MM.1S (cell line): ENCODE results near the gene GATB.

ENCODE experiments used
- DNase-seq: peaks from one replicate; pipeline ENCODE4 v3.0.0-alpha.2; 2015
- H2AFZ ChIP-seq: fragments of 300-600 bp; sonication (generic); 2 replicates; pipeline ENCODE4 v1.6.0; 2016; ENCODE audit warnings: antibody characterized with exemption, low read length
- H3F3A ChIP-seq: fragments of 300-600 bp; sonication (generic); 2 replicates; pipeline ENCODE4 v1.6.1; 2016; ENCODE audit warnings: mild to moderate bottlenecking, antibody characterized with exemption, low read length, moderate library complexity, mixed read lengths; ENCODE audit not compliant: insufficient read depth
- H3K27ac ChIP-seq: fragments of 300-600 bp; sonication (generic); 2 replicates; pipeline ENCODE4 v1.5.1; 2016; ENCODE audit warnings: mild to moderate bottlenecking, low read length
- H3K27me3 ChIP-seq: fragments of 300-600 bp; sonication (generic); replicated peaks from 2 replicates; pipeline ENCODE4 v1.6.0; 2016; ENCODE audit warnings: low read length; ENCODE audit not compliant: insufficient read depth
- H3K36me3 ChIP-seq: fragments of 300-600 bp; sonication (generic); replicated peaks from 2 replicates; pipeline ENCODE4 v1.6.1; 2016; ENCODE audit warnings: mild to moderate bottlenecking, low read length, mixed read lengths; ENCODE audit not compliant: insufficient read depth
- H3K4me1 ChIP-seq: fragments of 300-600 bp; sonication (generic); 2 replicates; pipeline ENCODE4 v1.6.1; 2016; ENCODE audit warnings: low read length, mixed read lengths
- H3K4me2 ChIP-seq: fragments of 300-600 bp; sonication (generic); 2 replicates; pipeline ENCODE4 v1.6.0; 2016; ENCODE audit warnings: low read depth, low read length
- H3K4me3 ChIP-seq: fragments of 300-600 bp; sonication (generic); 2 replicates; pipeline ENCODE4 v1.5.1; 2016; ENCODE audit warnings: low read length, mixed read lengths
- H3K79me2 ChIP-seq: fragments of 300-600 bp; sonication (generic); 2 replicates; pipeline ENCODE4 v1.6.1; 2016; ENCODE audit warnings: mixed run types, low read length, mixed read lengths
- H3K9ac ChIP-seq: fragments of 300-600 bp; sonication (generic); 2 replicates; pipeline ENCODE4 v1.6.1; 2016; ENCODE audit warnings: low read length, mixed read lengths
- H3K9me2 ChIP-seq: fragments of 300-600 bp; sonication (generic); replicated peaks from 2 replicates; pipeline ENCODE4 v1.6.1; 2016; ENCODE audit warnings: mild to moderate bottlenecking, low read length, mixed read lengths; ENCODE audit not compliant: insufficient read depth
- H3K9me3 ChIP-seq: fragments of 300-600 bp; sonication (generic); replicated peaks from 2 replicates; pipeline ENCODE4 v1.6.1; 2016; ENCODE audit warnings: mild to moderate bottlenecking, low read length, mixed read lengths; ENCODE audit not compliant: insufficient read depth
- H4K20me1 ChIP-seq: fragments of 300-600 bp; sonication (generic); 2 replicates; pipeline ENCODE4 v1.6.1; 2016; ENCODE audit warnings: mild to moderate bottlenecking, low read length, moderate library complexity, mixed read lengths; ENCODE audit not compliant: insufficient read depth
- CTCF ChIP-seq: fragments of 300-600 bp; sonication (generic); IDR thresholded peaks from 2 replicates; pipeline ENCODE4 v1.5.1; 2016; ENCODE audit warnings: antibody characterized with exemption, low read length, mixed read lengths
- EZH2 ChIP-seq: fragments of 300-600 bp; sonication (generic); optimal IDR thresholded peaks from 2 replicates; pipeline ENCODE3; 2017; ENCODE audit warnings: low read depth, mild to moderate bottlenecking, antibody characterized with exemption, low read length, mixed read lengths
- EZH2phosphoT487 ChIP-seq: fragments of 300-600 bp; sonication (generic); IDR thresholded peaks from 2 replicates; pipeline ENCODE4 v1.6.1; 2018; ENCODE audit warnings: antibody characterized with exemption, low read length

The GATB gene

GRCh38 chr4:151702256-151702655 is 58.6 kb downstream of the GATB start:
- Histone ChIP-seq H3K9me3 (no peaks in the 10 kb centered on the region), H3K4me1 (no peaks in the 10 kb centered on the region), H3F3A (no peaks in the 10 kb centered on the region), H3K79me2 (no peaks in the 10 kb centered on the region), H3K27ac (no peak overlapping the region), H3K9me2 (no peaks in the 10 kb centered on the region), H3K4me3 (no peak overlapping the region), H3K36me3 (no peaks in the 10 kb centered on the region), H3K4me2 (no peak overlapping the region), H3K27me3 (no peaks in the 10 kb centered on the region), H4K20me1 (no peaks in the 10 kb centered on the region), H2AFZ (no peak overlapping the region), H3K9ac (no peak overlapping the region)
- DNase-seq: no peak
- TF ChIP-seq CTCF: no peak
- no peak for TF ChIP-seq EZH2
- TF ChIP-seq EZH2phosphoT487: no peak

- Histone ChIP-seq H3K4me2 (no peak overlapping the region), H3K4me3 (no peak overlapping the region), H3K36me3 (no peaks in the 10 kb centered on the region), H3K27ac (no peak overlapping the region), H4K20me1 (no peaks in the 10 kb centered on the region), H3K9me3 (no peaks in the 10 kb centered on the region), H3K27me3 (no peaks in the 10 kb centered on the region), H3K9ac (no peak overlapping the region), H3F3A (no peaks in the 10 kb centered on the region), H3K4me1 (no peaks in the 10 kb centered on the region), H2AFZ (no peak overlapping the region), H3K79me2 (no peaks in the 10 kb centered on the region), H3K9me2 (no peaks in the 10 kb centered on the region)
- no peak for TF ChIP-seq EZH2
- TF ChIP-seq EZH2phosphoT487: no peak
- TF ChIP-seq CTCF: no peak
- DNase-seq: no peak
These were observed 60.1 kb downstream of the GATB start for GRCh38 chr4:151700566-151701316.

- Histone ChIP-seq H3K27me3 (no peaks in the 10 kb centered on the region), H3F3A (no peaks in the 10 kb centered on the region), H3K4me1 (no peaks in the 10 kb centered on the region), H2AFZ (no peak overlapping the region), H3K27ac (no peak overlapping the region), H3K36me3 (no peaks in the 10 kb centered on the region), H4K20me1 (no peaks in the 10 kb centered on the region), H3K79me2 (no peaks in the 10 kb centered on the region), H3K9me3 (no peaks in the 10 kb centered on the region), H3K4me3 (no peak overlapping the region), H3K9ac (no peak overlapping the region), H3K4me2 (no peak overlapping the region), H3K9me2 (no peaks in the 10 kb centered on the region)
- DNase-seq: no peak
- no peak for TF ChIP-seq EZH2
- no peak for TF ChIP-seq EZH2phosphoT487
- no peak for TF ChIP-seq CTCF
These were observed 62.6 kb downstream of the GATB start for GRCh38 chr4:151698213-151698612.
